Stimulated activated naive CD8-positive, alpha-beta T cell treated with anti-CD3 and anti-CD28 coated beads, Interleukin-15, amount 100 ng/mL, for 72 hours (primary cell): ENCODE measurements around the gene KRTAP4-4.
A peak's percentile ranks its signal among the peaks of the same experiment; 100 is the strongest.
"Not testable (repeated sequence)": the region's sequence is repeated elsewhere in the genome, so short reads cannot be mapped to it uniquely, and the experiment has no call there.

ENCODE experiments used
- ATAC-seq: fragments of 150-1000 bp; cut with Tn5 transposase; 2 replicates; pipeline ENCODE4 v1.10.0; 2021; ENCODE audit warnings: mild to moderate bottlenecking, moderate library complexity
- DNase-seq, 2 donors: peaks; one replicate each; pipeline ENCODE4 v3.0.0; 2021 to 2022
- H3K27ac Mint-ChIP-seq, 2 donors: one replicate each; pipeline ENCODE4 v1.8.0; 2022; ENCODE audit warnings: mild to moderate bottlenecking in 2 of 2, mixed read lengths in 2 of 2, moderate library complexity in 2 of 2
- H3K27me3 Mint-ChIP-seq: one replicate; pipeline ENCODE4 v1.8.0; 2022; ENCODE audit warnings: mixed read lengths
- H3K4me1 Mint-ChIP-seq: one replicate; pipeline ENCODE4 v1.8.0; 2022; ENCODE audit warnings: mild to moderate bottlenecking, mixed read lengths
- H3K4me3 Mint-ChIP-seq, 2 donors: one replicate each; pipeline ENCODE4 v1.8.0; 2022; ENCODE audit warnings: mild to moderate bottlenecking in 2 of 2, mixed read lengths in 2 of 2, moderate library complexity in 1 of 2
- H3K9me3 Mint-ChIP-seq, 2 donors: one replicate each; pipeline ENCODE4 v1.8.0; 2022; ENCODE audit warnings: mixed read lengths in 2 of 2

KRTAP4-4 gene

GRCh38 chr17:41163828-41164227 lies 3.3 kb upstream of the KRTAP4-4 start:
- Mint-ChIP-seq H3K4me3 (no peak overlapping the region), H3K27ac (no peak overlapping the region), H3K4me1 (no peaks in the 10 kb centered on the region), H3K27me3 (no peaks in the 10 kb centered on the region), H3K9me3 (no peaks in the 10 kb centered on the region)
- no peak for DNase-seq
- no peak for ATAC-seq

GRCh38 chr17:41160190-41160589 lies 358 bp downstream of the KRTAP4-4 start:
- not testable (repeated sequence) for ATAC-seq, DNase-seq, H3K9me3 Mint-ChIP-seq, H3K27me3 Mint-ChIP-seq, H3K4me1 Mint-ChIP-seq, H3K27ac Mint-ChIP-seq, H3K4me3 Mint-ChIP-seq

- ATAC-seq (no peak), DNase-seq (no peak)
- Mint-ChIP-seq H3K9me3 (no peaks in the 10 kb centered on the region), H3K4me1 (no peaks in the 10 kb centered on the region), H3K27me3 (no peaks in the 10 kb centered on the region), H3K4me3 (no peak overlapping the region), H3K27ac (no peak overlapping the region)
These were observed 6.7 kb downstream of the KRTAP4-4 start for GRCh38 chr17:41153856-41154255.

GRCh38 chr17:41151525-41151924 lies 9.0 kb downstream of the KRTAP4-4 start:
- Mint-ChIP-seq H3K27ac (no peak overlapping the region), H3K4me3 (no peak overlapping the region), H3K9me3 (no peaks in the 10 kb centered on the region), H3K4me1 (no peaks in the 10 kb centered on the region), H3K27me3 (no peaks in the 10 kb centered on the region)
- ATAC-seq: no peak
- no peak for DNase-seq

- H3K4me3 Mint-ChIP-seq: no peak overlapping the region
- no peaks in the 10 kb centered on the region for H3K27me3 Mint-ChIP-seq
- no peaks in the 10 kb centered on the region for H3K4me1 Mint-ChIP-seq
- no peaks in the 10 kb centered on the region for H3K9me3 Mint-ChIP-seq
- no peak overlapping the region for H3K27ac Mint-ChIP-seq
- ATAC-seq (no peak), DNase-seq (no peak)
These were observed 10.5 kb downstream of the KRTAP4-4 start for GRCh38 chr17:41150026-41150425.

GRCh38 chr17:41149652-41149985 lies 10.9 kb downstream of the KRTAP4-4 start, which contains the start of gene KRTAP4-5:
TSS of gene KRTAP4-5 (minus strand) at chr17:41149825. CDS start at chr17:41149767, 58 bp downstream.
- Mint-ChIP-seq H3K4me3 (no peak within 1 kb of the TSS), H3K27me3 (no peaks in the 10 kb centered on the region), H3K27ac (no peak within 1 kb of the TSS), H3K4me1 (no peaks in the 10 kb centered on the region), H3K9me3 (no peaks in the 10 kb centered on the region)
- DNase-seq (no peak), ATAC-seq (no peak)

GRCh38 chr17:41148971-41149651 lies 11.4 kb downstream of the KRTAP4-4 start:
- not testable (repeated sequence) for DNase-seq, H3K4me1 Mint-ChIP-seq, H3K27ac Mint-ChIP-seq, ATAC-seq, H3K27me3 Mint-ChIP-seq, H3K4me3 Mint-ChIP-seq, H3K9me3 Mint-ChIP-seq

- Mint-ChIP-seq H3K27me3 (no peaks in the 10 kb centered on the region), H3K4me1 (no peaks in the 10 kb centered on the region), H3K4me3 (no peak overlapping the region), H3K27ac (no peak overlapping the region), H3K9me3 (peaks cover 13% of the 10 kb centered on the region in 2 donors)
- no peak for DNase-seq
- no peak for ATAC-seq
These were observed 12.9 kb downstream of the KRTAP4-4 start for GRCh38 chr17:41147531-41148204.

GRCh38 chr17:41145261-41145660 lies 15.3 kb downstream of the KRTAP4-4 start:
- Mint-ChIP-seq H3K4me3 (no peak overlapping the region), H3K27ac (no peak overlapping the region), H3K4me1 (no peaks in the 10 kb centered on the region), H3K9me3 (peaks cover 23 to 26% of the 10 kb centered on the region in 2 donors), H3K27me3 (no peaks in the 10 kb centered on the region)
- no peak for ATAC-seq
- DNase-seq: no peak

- DNase-seq: no peak
- Mint-ChIP-seq H3K27ac (no peak overlapping the region), H3K4me1 (no peaks in the 10 kb centered on the region), H3K27me3 (no peaks in the 10 kb centered on the region), H3K9me3 (peaks cover 23 to 30% of the 10 kb centered on the region in 2 donors), H3K4me3 (no peak overlapping the region)
- no peak for ATAC-seq
These were observed 15.7 kb downstream of the KRTAP4-4 start for GRCh38 chr17:41144846-41145245.

- ATAC-seq (no peak), DNase-seq (no peak)
- H3K4me3 Mint-ChIP-seq: no peak overlapping the region
- no peak overlapping the region for H3K27ac Mint-ChIP-seq
- H3K27me3 Mint-ChIP-seq: no peaks in the 10 kb centered on the region
- H3K9me3 Mint-ChIP-seq: peaks cover 28 to 43% of the 10 kb centered on the region in 2 donors
- H3K4me1 Mint-ChIP-seq: no peaks in the 10 kb centered on the region
These were observed 19.2 kb downstream of the KRTAP4-4 start for GRCh38 chr17:41141361-41141760.

- no peak for ATAC-seq
- peaks cover 28 to 43% of the 10 kb centered on the region in 2 donors for H3K9me3 Mint-ChIP-seq
- no peak within 1 kb of the TSS for H3K27ac Mint-ChIP-seq
- H3K27me3 Mint-ChIP-seq: no peaks in the 10 kb centered on the region
- H3K4me3 Mint-ChIP-seq: no peak within 1 kb of the TSS
- no peaks in the 10 kb centered on the region for H3K4me1 Mint-ChIP-seq
- DNase-seq: no peak
These were observed 20.0 kb downstream of the KRTAP4-4 start, which contains the start of gene KRTAP4-6 for GRCh38 chr17:41140360-41141131. TSS of gene KRTAP4-6 (minus strand) at chr17:41140544. CDS start at chr17:41140487, 57 bp downstream.

GRCh38 chr17:41139865-41140264 lies 20.7 kb downstream of the KRTAP4-4 start:
- H3K27me3 Mint-ChIP-seq, ATAC-seq, DNase-seq, H3K27ac Mint-ChIP-seq, H3K4me3 Mint-ChIP-seq, H3K4me1 Mint-ChIP-seq: not testable (repeated sequence)
- peaks cover 28 to 43% of the 10 kb centered on the region in 2 donors for H3K9me3 Mint-ChIP-seq

- peak overlapping the region in 1 of 2 donors; percentile 75 for H3K27ac Mint-ChIP-seq
- ATAC-seq (no peak), DNase-seq (no peak)
- peaks cover 0 to 7% of the 10 kb centered on the region in 2 donors for H3K9me3 Mint-ChIP-seq
- peaks cover 41% of the 10 kb centered on the region for H3K4me1 Mint-ChIP-seq
- peak overlapping the region in 1 of 2 donors; percentile 70 for H3K4me3 Mint-ChIP-seq
- no peaks in the 10 kb centered on the region for H3K27me3 Mint-ChIP-seq
These were observed 26.4 kb downstream of the KRTAP4-4 start for GRCh38 chr17:41133880-41134735.

GRCh38 chr17:41131979-41132378 lies 28.6 kb downstream of the KRTAP4-4 start:
- peak; percentile 61 for ATAC-seq
- no peak for DNase-seq
- Mint-ChIP-seq H3K4me3 (no peak overlapping the region), H3K27me3 (no peaks in the 10 kb centered on the region), H3K4me1 (peaks cover 52% of the 10 kb centered on the region), H3K27ac (no peak overlapping the region), H3K9me3 (no peaks in the 10 kb centered on the region)
